Measurements from ENCODE around the gene NPTXR.
"Not testable (repeated sequence)": the region's sequence is repeated elsewhere in the genome, so short reads cannot be mapped to it uniquely, and the experiment has no call there.

DNA sequence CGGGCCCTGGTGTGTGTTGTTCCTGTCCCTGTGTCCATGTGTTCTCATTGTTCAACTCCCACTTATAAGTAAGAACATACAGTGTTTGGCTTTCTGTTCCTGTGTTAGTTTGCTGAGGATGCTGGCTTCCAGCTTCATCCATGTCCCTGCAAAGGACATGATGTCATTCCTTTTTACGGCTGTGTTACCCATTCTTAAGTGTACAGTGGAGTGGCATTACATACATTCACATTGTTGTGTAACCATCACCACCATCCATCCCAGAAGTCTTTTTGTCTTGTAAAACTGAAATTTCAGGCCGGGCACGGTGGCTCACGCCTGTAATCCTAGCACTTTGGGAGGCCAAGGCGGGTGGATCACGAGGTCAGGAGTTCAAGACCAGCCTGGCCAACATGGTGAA, 10.6 kb upstream of the NPTXR start:
- TF ChIP-seq CTCF (IDR thresholded peaks at IDR 0.05; ENCODE audit: low read length); EZH2phosphoT487 (IDR thresholded peaks at IDR 0.05; ENCODE audit: low read length); EZH2 (optimal IDR thresholded peaks at IDR 0.05; ENCODE audit: low read depth, low read length): not testable (repeated sequence)
